Measurements from ENCODE around the gene TKTL2. TPM values are rescaled to one million over a fixed set of nuclear protein-coding genes. Genes with fewer than 3 reads are reported as not detected.

The TKTL2 gene
- total RNA-seq, 4 donors from 2014 or later, result 0.13 TPM; not detected in 3

DNA sequence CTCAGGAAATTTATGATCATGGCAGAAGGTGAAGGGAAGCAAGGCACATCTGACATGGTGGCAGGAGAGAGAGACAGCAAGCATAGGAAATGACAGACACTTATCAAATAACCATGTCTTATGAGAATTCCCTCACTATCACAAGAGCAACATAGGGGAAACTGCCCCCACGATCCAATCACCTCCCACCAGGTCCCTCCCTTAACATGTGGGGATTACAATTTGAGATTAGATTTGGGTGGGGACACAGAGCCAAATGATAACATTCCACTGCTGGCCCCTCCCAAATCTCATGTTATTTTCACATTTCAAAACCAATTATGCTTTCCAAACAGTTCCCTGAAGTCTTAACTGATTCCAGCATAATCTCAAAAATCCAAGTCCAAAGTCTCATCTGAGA lies 12.8 kb upstream of the TKTL2 start:
- intact Hi-C loops (cut with DNase I), result loop anchor here (5.0 kb wide), 1 partner anchor 56 kb away; no protein-coding TSS in a partner anchor
- no peaks in the 10 kb centered on the region for H3K27me3 ChIP-seq
- WGBS, 2 donors, result 67 to 87% methylated on average over 1 of the region's 1 CpG

DNA sequence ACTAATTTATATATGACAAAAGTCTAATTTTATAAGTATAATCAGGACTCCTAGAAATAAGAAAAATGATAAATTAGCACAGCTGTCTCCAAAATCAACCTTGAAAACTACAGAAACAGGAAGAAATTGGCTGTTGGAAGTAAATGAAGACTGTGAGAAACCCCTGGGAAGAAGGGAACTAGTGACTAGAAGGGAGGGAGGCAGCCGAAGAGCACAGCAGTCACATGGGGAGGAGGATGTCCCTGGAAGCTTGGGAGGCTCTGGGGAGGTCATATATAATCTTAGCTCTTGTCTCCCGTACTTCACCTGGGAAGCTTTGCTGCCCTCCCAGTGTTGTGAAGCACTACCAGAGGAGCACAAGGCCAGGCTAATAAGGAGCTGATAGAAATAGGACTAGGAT lies 12.0 kb upstream of the TKTL2 start:
- H3K4me1 ChIP-seq, result no peaks in the 10 kb centered on the region
- WGBS, 2 donors, result 65 to 69% methylated on average over 2 of the region's 2 CpGs
- no peaks in the 10 kb centered on the region for H3K9me3 ChIP-seq
- no peaks in the 10 kb centered on the region for H3K36me3 ChIP-seq
- DNase-seq, result no peak
- no peak overlapping the region for H3K4me3 ChIP-seq (replicated peaks in 1 of 3)
- H3K27ac ChIP-seq, result no peak overlapping the region
- no peak for TF ChIP-seq POLR2A (IDR thresholded peaks at IDR 0.05)
- TF ChIP-seq, protein P1, sequence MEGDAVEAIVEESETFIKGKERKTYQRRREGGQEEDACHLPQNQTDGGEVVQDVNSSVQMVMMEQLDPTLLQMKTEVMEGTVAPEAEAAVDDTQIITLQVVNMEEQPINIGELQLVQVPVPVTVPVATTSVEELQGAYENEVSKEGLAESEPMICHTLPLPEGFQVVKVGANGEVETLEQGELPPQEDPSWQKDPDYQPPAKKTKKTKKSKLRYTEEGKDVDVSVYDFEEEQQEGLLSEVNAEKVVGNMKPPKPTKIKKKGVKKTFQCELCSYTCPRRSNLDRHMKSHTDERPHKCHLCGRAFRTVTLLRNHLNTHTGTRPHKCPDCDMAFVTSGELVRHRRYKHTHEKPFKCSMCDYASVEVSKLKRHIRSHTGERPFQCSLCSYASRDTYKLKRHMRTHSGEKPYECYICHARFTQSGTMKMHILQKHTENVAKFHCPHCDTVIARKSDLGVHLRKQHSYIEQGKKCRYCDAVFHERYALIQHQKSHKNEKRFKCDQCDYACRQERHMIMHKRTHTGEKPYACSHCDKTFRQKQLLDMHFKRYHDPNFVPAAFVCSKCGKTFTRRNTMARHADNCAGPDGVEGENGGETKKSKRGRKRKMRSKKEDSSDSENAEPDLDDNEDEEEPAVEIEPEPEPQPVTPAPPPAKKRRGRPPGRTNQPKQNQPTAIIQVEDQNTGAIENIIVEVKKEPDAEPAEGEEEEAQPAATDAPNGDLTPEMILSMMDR (IDR thresholded peaks at IDR 0.05), result no peak
- H3K27me3 ChIP-seq, result no peaks in the 10 kb centered on the region
- intact Hi-C loops (cut with DNase I), result loop anchor here (5.0 kb wide), 1 partner anchor 57 kb away; no protein-coding TSS in a partner anchor

More for the DNA sequence above, 12.8 kb upstream of the TKTL2 start:
- no peak overlapping the region for H3K4me3 ChIP-seq (replicated peaks in 1 of 3)
- no peak for DNase-seq
- H3K36me3 ChIP-seq, result no peaks in the 10 kb centered on the region
- H3K27ac ChIP-seq, result no peak overlapping the region
- no peaks in the 10 kb centered on the region for H3K9me3 ChIP-seq
- H3K4me1 ChIP-seq, result no peaks in the 10 kb centered on the region
- TF ChIP-seq, protein P1 (IDR thresholded peaks at IDR 0.05), result no peak
- TF ChIP-seq POLR2A (IDR thresholded peaks at IDR 0.05), result no peak

- H3K4me1 ChIP-seq, result no peaks in the 10 kb centered on the region
- DNase-seq, result peak; percentile 29 to 31
- no peaks in the 10 kb centered on the region for H3K27me3 ChIP-seq
- H3K27ac ChIP-seq, result no peak overlapping the region
- H3K36me3 ChIP-seq, result no peaks in the 10 kb centered on the region
- no peak overlapping the region for H3K4me3 ChIP-seq (replicated peaks in 1 of 3)
- no peak for TF ChIP-seq POLR2A (IDR thresholded peaks at IDR 0.05)
- TF ChIP-seq, protein P1 (IDR thresholded peaks at IDR 0.05), result peak in 4 of 6 experiments; percentile 13 to 49 (median 43)
- intact Hi-C loops (cut with DNase I), result loop anchor here (5.0 kb wide), 1 partner anchor 57 kb away; no protein-coding TSS in a partner anchor
- 26 to 28% methylated on average over 4 of the region's 4 CpGs for WGBS, 2 donors
- H3K9me3 ChIP-seq, result no peaks in the 10 kb centered on the region
Measured at GRCh38 chr4:163484906-163485305, 11.4 kb upstream of the TKTL2 start.

DNA sequence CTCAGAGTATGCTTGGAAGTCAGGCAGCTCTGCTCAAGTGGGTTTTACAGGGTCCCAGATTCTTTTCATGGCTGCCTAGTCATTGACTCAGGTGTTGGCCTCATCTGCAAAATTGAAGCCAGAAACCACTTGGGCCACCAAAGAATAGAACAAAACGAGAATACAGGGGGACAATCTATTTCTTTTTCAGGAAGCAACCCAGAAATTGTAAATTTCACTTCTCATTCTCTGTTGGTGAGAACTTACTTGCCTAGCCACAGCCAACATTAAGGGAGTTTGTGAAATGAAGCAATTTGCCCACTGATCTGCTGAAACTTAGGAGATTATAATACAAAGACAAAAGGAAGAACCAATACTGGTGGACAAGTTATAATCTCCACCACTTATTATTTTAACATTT lies 8.6 kb upstream of the TKTL2 start:
- Histone ChIP-seq H3K27ac (no peak overlapping the region), H3K27me3 (no peaks in the 10 kb centered on the region), H3K36me3 (no peaks in the 10 kb centered on the region), H3K4me1 (no peaks in the 10 kb centered on the region), H3K4me3 (replicated peaks in 1 of 3) (no peak overlapping the region), H3K9me3 (no peaks in the 10 kb centered on the region)
- intact Hi-C loops (cut with DNase I), result no loop called here
- DNase-seq, result no peak
- WGBS, 2 donors, result 36 to 37% methylated on average over 1 of the region's 1 CpG
- TF ChIP-seq, protein P1 (IDR thresholded peaks at IDR 0.05), result no peak
- TF ChIP-seq POLR2A (IDR thresholded peaks at IDR 0.05), result no peak

DNA sequence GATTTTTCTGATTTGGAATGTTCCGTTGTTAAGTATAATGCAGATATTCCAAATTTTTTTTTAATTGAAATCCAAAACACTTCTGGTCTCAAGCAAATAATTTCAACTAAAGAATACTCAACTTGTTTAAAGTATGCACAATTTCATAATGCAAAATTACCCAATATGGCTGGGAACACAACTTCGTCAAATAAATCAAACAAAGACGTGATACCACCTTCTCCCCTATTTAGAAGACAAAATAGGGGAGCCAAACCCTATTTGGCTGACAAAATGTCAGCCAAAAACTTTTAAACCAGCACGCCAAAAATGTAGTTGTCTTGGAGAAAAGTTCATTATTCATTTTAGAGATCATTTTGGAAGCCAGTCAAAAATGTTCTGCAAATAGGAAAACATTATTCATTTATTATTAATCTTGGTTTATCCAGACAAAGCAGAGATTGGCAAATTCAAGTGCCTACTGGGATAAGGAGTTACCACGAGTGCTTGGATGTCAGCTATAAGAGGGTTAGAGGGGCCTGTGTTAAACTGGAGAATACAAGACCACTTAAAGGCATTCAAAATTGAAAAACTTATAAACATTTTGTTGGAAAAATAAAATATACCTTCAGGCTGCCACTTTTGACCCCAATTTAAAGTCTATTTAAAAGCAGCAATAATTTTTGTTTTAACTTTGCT lies 3.3 kb upstream of the TKTL2 start:
- H3K36me3 ChIP-seq, result no peaks in the 10 kb centered on the region
- no peaks in the 10 kb centered on the region for H3K27me3 ChIP-seq
- 64 to 75% methylated on average over 5 of the region's 5 CpGs for WGBS, 2 donors
- no peaks in the 10 kb centered on the region for H3K4me1 ChIP-seq
- H3K27ac ChIP-seq, result no peak overlapping the region
- TF ChIP-seq, protein P1 (IDR thresholded peaks at IDR 0.05), result no peak
- no peak for TF ChIP-seq POLR2A (IDR thresholded peaks at IDR 0.05)
- intact Hi-C loops (cut with DNase I), result no loop called here
- no peak for DNase-seq
- no peaks in the 10 kb centered on the region for H3K9me3 ChIP-seq
- H3K4me3 ChIP-seq (replicated peaks in 1 of 3), result no peak overlapping the region
